Mesenchymal stem cell (in vitro differentiated cells and primary cell): ENCODE data around the gene GBF1.
"Not testable (repeated sequence)": the region's sequence is repeated elsewhere in the genome, so short reads cannot be mapped to it uniquely, and the experiment has no call there.

Source experiments
- DNase-seq: peaks from one replicate; pipeline ENCODE4 v3.0.0-alpha.2; 2013
- H2AFZ ChIP-seq: one replicate; pipeline ENCODE4 v1.6.1; 2013; ENCODE audit warnings: low read depth, mild to moderate bottlenecking, control low read depth, inconsistent platforms, low read length, moderate library complexity
- H2AK5ac ChIP-seq: 2 replicates; pipeline ENCODE4 v1.6.1; 2013; ENCODE audit warnings: low read length, moderate library complexity, mild to moderate bottlenecking, inconsistent platforms; ENCODE audit not compliant: severe bottlenecking
- H2BK120ac ChIP-seq: one replicate; pipeline ENCODE4 v1.6.1; 2013; ENCODE audit warnings: low read depth, mild to moderate bottlenecking, inconsistent platforms, low read length, moderate library complexity
- H2BK12ac ChIP-seq, 2 experiments: one replicate each; pipeline ENCODE4 v1.6.1; 2013; ENCODE audit warnings: inconsistent platforms in 2 of 2, low read length in 2 of 2, mild to moderate bottlenecking in 2 of 2, moderate library complexity in 2 of 2, control low read depth in 1 of 2
- H2BK15ac ChIP-seq: one replicate; pipeline ENCODE4 v1.6.1; 2013; ENCODE audit warnings: mild to moderate bottlenecking, low read depth, inconsistent platforms; ENCODE audit not compliant: poor library complexity, severe bottlenecking
- H2BK5ac ChIP-seq: 2 replicates; pipeline ENCODE4 v1.6.1; 2013; ENCODE audit warnings: low read depth, mild to moderate bottlenecking, low read length, control low read depth, inconsistent platforms; ENCODE audit not compliant: poor library complexity, severe bottlenecking
- H3K14ac ChIP-seq, 2 experiments: one replicate each; pipeline ENCODE4 v1.6.1; 2013; ENCODE audit warnings: inconsistent platforms in 2 of 2, low read length in 2 of 2, control low read depth in 1 of 2, mild to moderate bottlenecking in 1 of 2, moderate library complexity in 1 of 2
- H3K18ac ChIP-seq, 2 experiments: one replicate each; pipeline ENCODE4 v1.6.1; 2013; ENCODE audit warnings: inconsistent platforms in 2 of 2, low read length in 2 of 2, control low read depth in 1 of 2, low read depth in 1 of 2, mild to moderate bottlenecking in 1 of 2
- H3K23ac ChIP-seq, 2 experiments: one replicate each; pipeline ENCODE4 v1.6.1; 2013; ENCODE audit warnings: inconsistent platforms in 2 of 2, low read length in 2 of 2, mild to moderate bottlenecking in 2 of 2, moderate library complexity in 2 of 2, control low read depth in 1 of 2
- H3K27ac ChIP-seq: 2 replicates; pipeline ENCODE4 v1.5.1; 2013; ENCODE audit warnings: mild to moderate bottlenecking, moderate library complexity, low read length, control low read depth, inconsistent platforms; ENCODE audit not compliant: poor library complexity, severe bottlenecking
- H3K27me3 ChIP-seq, 2 experiments: 2 replicates each; pipeline versions ENCODE4 v1.6.1 to v1.7.0; 2013; ENCODE audit warnings: low read length in 2 of 2, mild to moderate bottlenecking in 2 of 2, moderate library complexity in 2 of 2, control low read depth in 1 of 2, inconsistent platforms in 1 of 2; ENCODE audit not compliant: control insufficient read depth in 1 of 2, insufficient read depth in 1 of 2
- H3K36me3 ChIP-seq, 2 experiments: 2 replicates each; pipeline versions ENCODE4 v1.6.1 to v1.7.0; 2013; ENCODE audit warnings: low read length in 2 of 2, control low read depth in 1 of 2, inconsistent platforms in 1 of 2, low read depth in 1 of 2, mild to moderate bottlenecking in 1 of 2; ENCODE audit not compliant: insufficient read depth in 2 of 2, control insufficient read depth in 1 of 2
- H3K4ac ChIP-seq, 2 experiments: one replicate each; pipeline ENCODE4 v1.6.1; 2013; ENCODE audit warnings: inconsistent platforms in 2 of 2, low read length in 2 of 2, mild to moderate bottlenecking in 2 of 2, moderate library complexity in 2 of 2, control low read depth in 1 of 2, low read depth in 1 of 2
- H3K4me1 ChIP-seq: 2 replicates; pipeline ENCODE4 v1.6.1; 2013; ENCODE audit warnings: low read depth, low read length, control low read depth; ENCODE audit not compliant: control insufficient read depth, insufficient read depth
- H3K4me2 ChIP-seq: 2 replicates; pipeline ENCODE4 v1.6.1; 2013; ENCODE audit warnings: low read length, mild to moderate bottlenecking, inconsistent platforms; ENCODE audit not compliant: poor library complexity, severe bottlenecking
- H3K4me3 ChIP-seq, 2 experiments: 2 replicates each; pipeline versions ENCODE4 v1.5.1 to v1.7.0; 2013; ENCODE audit warnings: low read length in 2 of 2, mild to moderate bottlenecking in 2 of 2, control low read depth in 1 of 2, low read depth in 1 of 2; ENCODE audit not compliant: insufficient read depth in 1 of 2
- H3K79me1 ChIP-seq: replicated peaks from 2 replicates; pipeline ENCODE4 v1.6.1; 2013; ENCODE audit warnings: mild to moderate bottlenecking, control low read depth, low read length, inconsistent platforms; ENCODE audit not compliant: poor library complexity, severe bottlenecking
- H3K9ac ChIP-seq: 2 replicates; pipeline ENCODE4 v1.7.0; 2013; ENCODE audit warnings: mild to moderate bottlenecking, low read length, moderate library complexity
- H3K9me3 ChIP-seq: 2 replicates; pipeline ENCODE4 v1.7.0; 2013; ENCODE audit warnings: mild to moderate bottlenecking, low read length; ENCODE audit not compliant: control insufficient read depth
- H4K8ac ChIP-seq: one replicate; pipeline ENCODE4 v1.6.1; 2013; ENCODE audit warnings: inconsistent platforms, mild to moderate bottlenecking, low read length, moderate library complexity
- H4K91ac ChIP-seq: one replicate; pipeline ENCODE4 v1.6.1; 2013; ENCODE audit warnings: mild to moderate bottlenecking, low read length, inconsistent platforms
- WGBS: methylation state at CpG from one replicate; pipeline ENCODE4 v1.1.7; 2013; ENCODE audit warnings: mixed read lengths; 5-methylcytosine and 5-hydroxymethylcytosine counted together

Gene GBF1

GRCh38 chr10:102213599-102213998 is 31.7 kb upstream of the GBF1 start:
- not testable (repeated sequence) for H3K4ac ChIP-seq, H2AK5ac ChIP-seq, DNase-seq, H4K91ac ChIP-seq, H2BK12ac ChIP-seq, H2BK5ac ChIP-seq, H2BK15ac ChIP-seq, H3K23ac ChIP-seq, H3K9me3 ChIP-seq, H3K9ac ChIP-seq, H3K4me3 ChIP-seq, H4K8ac ChIP-seq, H3K36me3 ChIP-seq, H3K18ac ChIP-seq, H2AFZ ChIP-seq, H3K79me1 ChIP-seq, H3K27me3 ChIP-seq, H3K14ac ChIP-seq, H2BK120ac ChIP-seq, H3K4me2 ChIP-seq, H3K27ac ChIP-seq, H3K4me1 ChIP-seq
- WGBS: 98% methylated on average over 3 of the region's 4 CpGs

DNA sequence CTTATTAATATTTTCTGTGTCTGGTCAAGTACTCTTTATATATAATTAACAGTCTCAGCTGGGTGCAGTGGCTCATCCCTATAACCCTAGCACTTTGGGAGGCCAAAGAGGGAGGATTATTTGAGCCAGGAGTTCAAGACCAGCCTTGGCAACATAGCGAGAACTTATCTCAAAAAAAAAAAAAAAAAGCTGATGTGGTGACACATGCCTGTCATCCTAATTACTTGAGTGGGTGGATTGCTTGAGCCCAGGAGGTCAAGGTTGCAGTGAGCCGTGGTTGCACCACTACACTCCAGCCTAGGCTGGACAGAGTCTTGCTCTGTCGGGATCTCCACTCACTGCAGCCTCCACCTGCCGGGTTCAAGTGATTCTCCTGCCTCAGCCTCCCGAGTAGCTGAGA is 26.0 kb upstream of the GBF1 start:
- Histone ChIP-seq H2BK12ac (no peak overlapping the region), H2BK5ac (no peak overlapping the region), H3K27me3 (peaks cover 6 to 7% of the 10 kb centered on the region in 2 experiments), H3K79me1 (no peaks in the 10 kb centered on the region), H3K4me1 (no peaks in the 10 kb centered on the region), H3K27ac (no peak overlapping the region), H3K4me3 (no peak overlapping the region), H4K91ac (no peak overlapping the region), H2AFZ (no peak overlapping the region), H3K9ac (no peak overlapping the region), H3K9me3 (no peaks in the 10 kb centered on the region), H2AK5ac (no peak overlapping the region), H2BK15ac (no peak overlapping the region), H3K23ac (no peak overlapping the region), H4K8ac (no peak overlapping the region), H2BK120ac (no peak overlapping the region), H3K36me3 (no peaks in the 10 kb centered on the region), H3K4me2 (no peak overlapping the region), H3K14ac (no peak overlapping the region), H3K4ac (no peak overlapping the region), H3K18ac (no peak overlapping the region)
- DNase-seq: no peak
- 77% methylated on average over 5 of the region's 5 CpGs for WGBS

- H2BK120ac ChIP-seq: no peak overlapping the region
- no peak overlapping the region for H2BK12ac ChIP-seq
- H3K9ac ChIP-seq: no peak overlapping the region
- H3K36me3 ChIP-seq: no peaks in the 10 kb centered on the region
- H4K91ac ChIP-seq: no peak overlapping the region
- no peaks in the 10 kb centered on the region for H3K4me1 ChIP-seq
- H3K9me3 ChIP-seq: no peaks in the 10 kb centered on the region
- no peak overlapping the region for H2BK5ac ChIP-seq
- no peak overlapping the region for H3K4me3 ChIP-seq
- H3K14ac ChIP-seq: no peak overlapping the region
- H3K79me1 ChIP-seq: no peaks in the 10 kb centered on the region
- H3K18ac ChIP-seq: no peak overlapping the region
- H3K27me3 ChIP-seq: peaks cover 6 to 7% of the 10 kb centered on the region in 2 experiments
- H2BK15ac ChIP-seq: no peak overlapping the region
- no peak overlapping the region for H3K4me2 ChIP-seq
- H3K27ac ChIP-seq: no peak overlapping the region
- no peak overlapping the region for H4K8ac ChIP-seq
- no peak overlapping the region for H3K23ac ChIP-seq
- H2AK5ac ChIP-seq: no peak overlapping the region
- no peak overlapping the region for H3K4ac ChIP-seq
- DNase-seq: no peak
- H2AFZ ChIP-seq: no peak overlapping the region
Measured at GRCh38 chr10:102220612-102221011, 24.7 kb upstream of the GBF1 start.

GRCh38 chr10:102222797-102223196 is 22.5 kb upstream of the GBF1 start:
- Histone ChIP-seq H3K4me1 (peaks cover 7% of the 10 kb centered on the region), H3K4me3 (no peak overlapping the region), H3K23ac (no peak overlapping the region), H3K4me2 (no peak overlapping the region), H3K14ac (no peak overlapping the region), H2AFZ (no peak overlapping the region), H2AK5ac (no peak overlapping the region), H3K79me1 (no peaks in the 10 kb centered on the region), H2BK12ac (no peak overlapping the region), H3K18ac (no peak overlapping the region), H3K36me3 (no peaks in the 10 kb centered on the region), H4K8ac (no peak overlapping the region), H2BK15ac (no peak overlapping the region), H3K27ac (no peak overlapping the region), H2BK120ac (no peak overlapping the region), H2BK5ac (no peak overlapping the region), H3K27me3 (peaks cover 8 to 22% of the 10 kb centered on the region in 2 experiments), H3K4ac (no peak overlapping the region), H3K9me3 (no peaks in the 10 kb centered on the region), H3K9ac (no peak overlapping the region), H4K91ac (no peak overlapping the region)
- 84% methylated on average over 5 of the region's 5 CpGs for WGBS
- no peak for DNase-seq
